Activated CD8-positive, alpha-beta memory T cell treated with anti-CD3 and anti-CD28 coated beads for 36 hours (primary cell): ENCODE data around the gene PPP4R3C. TPM values are rescaled to one million over a fixed set of nuclear protein-coding genes. Genes with fewer than 3 reads are reported as not detected.
"Not testable (repeated sequence)": the region's sequence is repeated elsewhere in the genome, so short reads cannot be mapped to it uniquely, and the experiment has no call there.

Experiments
- CTCF ChIA-PET: fragments of 350-600 bp; sonication (Branson Sonifier 250); formaldehyde crosslinking; loops from one replicate; lab custom pipeline; 2021; ENCODE audit warnings: antibody characterized with exemption; lab: Charles Lee
- POLR2A ChIA-PET: fragments of 350-600 bp; sonication (Branson Sonifier 250); formaldehyde crosslinking; loops from one replicate; lab custom pipeline; 2021; ENCODE audit warnings: antibody characterized with exemption; lab: Charles Lee
- total RNA-seq, 2 experiments: library from RNA; stranded (reverse); gene quantifications; one replicate each; pipeline ENCODE4 v1.2.3, GENCODE V29; 2021

Gene PPP4R3C
- not detected for total RNA-seq

- CTCF ChIA-PET: no interaction called here
- POLR2A ChIA-PET: no interaction called here
Measured at GRCh38 chrX:27463187-27463586, at the start of gene PPP4R3C. TSS of gene PPP4R3C (minus strand) at chrX:27463341. CDS start at chrX:27463296, 45 bp downstream.

- POLR2A ChIA-PET: no interaction called here
- CTCF ChIA-PET: no interaction called here
Measured at GRCh38 chrX:27491397-27491796, 28.3 kb upstream of the PPP4R3C start.

- POLR2A ChIA-PET: no interaction called here
Measured at GRCh38 chrX:27466051-27466450, 2.9 kb upstream of the PPP4R3C start.

GRCh38 chrX:27465036-27465435 is 1.9 kb upstream of the PPP4R3C start:
- ChIA-PET POLR2A (no interaction called here), CTCF (no interaction called here)

More at GRCh38 chrX:27466051-27466450, 2.9 kb upstream of the PPP4R3C start:
- CTCF ChIA-PET: no interaction called here

- POLR2A ChIA-PET, CTCF ChIA-PET: not testable (repeated sequence)
Measured at GRCh38 chrX:27459129-27459528, 4.0 kb downstream of the PPP4R3C start.

GRCh38 chrX:27458544-27458943 is 4.6 kb downstream of the PPP4R3C start:
- CTCF ChIA-PET, POLR2A ChIA-PET: not testable (repeated sequence)

- ChIA-PET POLR2A (no interaction called here), CTCF (no interaction called here)
Measured at GRCh38 chrX:27451324-27451723, 11.8 kb downstream of the PPP4R3C start.

- POLR2A ChIA-PET: no interaction called here
- CTCF ChIA-PET: no interaction called here
Measured at GRCh38 chrX:27446423-27446822, 16.7 kb downstream of the PPP4R3C start.

GRCh38 chrX:27445438-27445837 is 17.7 kb downstream of the PPP4R3C start:
- ChIA-PET CTCF (no interaction called here), POLR2A (no interaction called here)

- CTCF ChIA-PET: no interaction called here
- POLR2A ChIA-PET: no interaction called here
Measured at GRCh38 chrX:27444093-27444908, 18.8 kb downstream of the PPP4R3C start.

GRCh38 chrX:27442392-27442791 is 20.7 kb downstream of the PPP4R3C start:
- CTCF ChIA-PET, POLR2A ChIA-PET: not testable (repeated sequence)

- ChIA-PET POLR2A (no interaction called here), CTCF (no interaction called here)
Measured at GRCh38 chrX:27439771-27440170, 23.4 kb downstream of the PPP4R3C start.

- ChIA-PET POLR2A (no interaction called here), CTCF (no interaction called here)
Measured at GRCh38 chrX:27438937-27439336, 24.2 kb downstream of the PPP4R3C start.

GRCh38 chrX:27435031-27435430 is 28.1 kb downstream of the PPP4R3C start:
- ChIA-PET CTCF (no interaction called here), POLR2A (no interaction called here)

Other genes with a start within 250 kb of the PPP4R3C start
- not detected for gene DCAF8L2, start 127.0 kb upstream of the PPP4R3C start, total RNA-seq